ENCODE data around the gene TNFRSF1A. TPM values are rescaled to one million over a fixed set of nuclear protein-coding genes. Genes with fewer than 3 reads are reported as not detected.

TNFRSF1A gene
- total and polyA plus RNA-seq, 2 of the 13 experiments (the other 11 are each of a cell fraction or from before 2014, with no cell fraction given) = 41.5 to 61.2 TPM

GRCh38 chr12:6295094-6295811 lies 46.6 kb downstream of the TNFRSF1A start (continued):
- TF ChIP-seq NFATC3 (CRISPR knock-in tag; IDR thresholded peaks at IDR 0.05) = no peak
- no peak for TF ChIP-seq HNF4G (IDR thresholded peaks at IDR 0.05; ENCODE audit: borderline replicate concordance, low read depth, low read length)
- TF ChIP-seq HNF4G (CRISPR knock-in tag; IDR thresholded peaks at IDR 0.05; ENCODE audit: borderline replicate concordance, low read depth) = no peak
- TF ChIP-seq, protein P1, sequence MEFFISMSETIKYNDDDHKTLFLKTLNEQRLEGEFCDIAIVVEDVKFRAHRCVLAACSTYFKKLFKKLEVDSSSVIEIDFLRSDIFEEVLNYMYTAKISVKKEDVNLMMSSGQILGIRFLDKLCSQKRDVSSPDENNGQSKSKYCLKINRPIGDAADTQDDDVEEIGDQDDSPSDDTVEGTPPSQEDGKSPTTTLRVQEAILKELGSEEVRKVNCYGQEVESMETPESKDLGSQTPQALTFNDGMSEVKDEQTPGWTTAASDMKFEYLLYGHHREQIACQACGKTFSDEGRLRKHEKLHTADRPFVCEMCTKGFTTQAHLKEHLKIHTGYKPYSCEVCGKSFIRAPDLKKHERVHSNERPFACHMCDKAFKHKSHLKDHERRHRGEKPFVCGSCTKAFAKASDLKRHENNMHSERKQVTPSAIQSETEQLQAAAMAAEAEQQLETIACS (CRISPR knock-in tag; IDR thresholded peaks at IDR 0.05) = no peak
- TF ChIP-seq SIN3B (IDR thresholded peaks at IDR 0.05; ENCODE audit: low read length) = peak; percentile 36; the same call in 1 of the 2 replicates
- TF ChIP-seq, protein P2, sequence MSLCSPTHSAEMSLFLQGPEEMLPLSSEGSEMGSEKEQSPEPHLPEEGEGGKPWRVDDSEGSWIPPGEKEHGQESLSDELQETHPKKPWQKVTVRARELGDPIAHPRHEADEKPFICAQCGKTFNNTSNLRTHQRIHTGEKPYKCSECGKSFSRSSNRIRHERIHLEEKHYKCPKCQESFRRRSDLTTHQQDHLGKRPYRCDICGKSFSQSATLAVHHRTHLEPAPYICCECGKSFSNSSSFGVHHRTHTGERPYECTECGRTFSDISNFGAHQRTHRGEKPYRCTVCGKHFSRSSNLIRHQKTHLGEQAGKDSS (CRISPR knock-in tag; IDR thresholded peaks at IDR 0.05; ENCODE audit: borderline replicate concordance, low read depth) = no peak
- TF ChIP-seq GATA4 (IDR thresholded peaks at IDR 0.05; ENCODE audit: borderline replicate concordance, low read depth) = peak; percentile 36; the same call in 1 of the 2 replicates
- TF ChIP-seq, protein P3, sequence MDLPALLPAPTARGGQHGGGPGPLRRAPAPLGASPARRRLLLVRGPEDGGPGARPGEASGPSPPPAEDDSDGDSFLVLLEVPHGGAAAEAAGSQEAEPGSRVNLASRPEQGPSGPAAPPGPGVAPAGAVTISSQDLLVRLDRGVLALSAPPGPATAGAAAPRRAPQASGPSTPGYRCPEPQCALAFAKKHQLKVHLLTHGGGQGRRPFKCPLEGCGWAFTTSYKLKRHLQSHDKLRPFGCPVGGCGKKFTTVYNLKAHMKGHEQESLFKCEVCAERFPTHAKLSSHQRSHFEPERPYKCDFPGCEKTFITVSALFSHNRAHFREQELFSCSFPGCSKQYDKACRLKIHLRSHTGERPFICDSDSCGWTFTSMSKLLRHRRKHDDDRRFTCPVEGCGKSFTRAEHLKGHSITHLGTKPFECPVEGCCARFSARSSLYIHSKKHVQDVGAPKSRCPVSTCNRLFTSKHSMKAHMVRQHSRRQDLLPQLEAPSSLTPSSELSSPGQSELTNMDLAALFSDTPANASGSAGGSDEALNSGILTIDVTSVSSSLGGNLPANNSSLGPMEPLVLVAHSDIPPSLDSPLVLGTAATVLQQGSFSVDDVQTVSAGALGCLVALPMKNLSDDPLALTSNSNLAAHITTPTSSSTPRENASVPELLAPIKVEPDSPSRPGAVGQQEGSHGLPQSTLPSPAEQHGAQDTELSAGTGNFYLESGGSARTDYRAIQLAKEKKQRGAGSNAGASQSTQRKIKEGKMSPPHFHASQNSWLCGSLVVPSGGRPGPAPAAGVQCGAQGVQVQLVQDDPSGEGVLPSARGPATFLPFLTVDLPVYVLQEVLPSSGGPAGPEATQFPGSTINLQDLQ (CRISPR knock-in tag; IDR thresholded peaks at IDR 0.05) = no peak
- TF ChIP-seq ZBTB25 (CRISPR knock-in tag; IDR thresholded peaks at IDR 0.05) = no peak
- no peak for TF ChIP-seq ZNF225 (CRISPR knock-in tag; IDR thresholded peaks at IDR 0.05)
- TF ChIP-seq ZNF629 (CRISPR knock-in tag; conservative IDR thresholded peaks at IDR 0.05) = no peak
- TF ChIP-seq PAXIP1 (CRISPR knock-in tag; conservative IDR thresholded peaks at IDR 0.05) = peak; percentile 56
- TF ChIP-seq RXRB (CRISPR knock-in tag; IDR thresholded peaks at IDR 0.05; ENCODE audit: borderline replicate concordance) = peak; percentile 49
- TF ChIP-seq, protein P4, sequence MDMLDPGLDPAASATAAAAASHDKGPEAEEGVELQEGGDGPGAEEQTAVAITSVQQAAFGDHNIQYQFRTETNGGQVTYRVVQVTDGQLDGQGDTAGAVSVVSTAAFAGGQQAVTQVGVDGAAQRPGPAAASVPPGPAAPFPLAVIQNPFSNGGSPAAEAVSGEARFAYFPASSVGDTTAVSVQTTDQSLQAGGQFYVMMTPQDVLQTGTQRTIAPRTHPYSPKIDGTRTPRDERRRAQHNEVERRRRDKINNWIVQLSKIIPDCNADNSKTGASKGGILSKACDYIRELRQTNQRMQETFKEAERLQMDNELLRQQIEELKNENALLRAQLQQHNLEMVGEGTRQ (IDR thresholded peaks at IDR 0.05; ENCODE audit: low read depth, low read length) = no peak
- TF ChIP-seq, protein P4 (CRISPR knock-in tag; IDR thresholded peaks at IDR 0.05; ENCODE audit: borderline replicate concordance) = no peak
- no peak for TF ChIP-seq FOXA1 (IDR thresholded peaks at IDR 0.05)
- peak; percentile 28; the same call in 1 of the 2 replicates for TF ChIP-seq FOXA1 (CRISPR knock-in tag; IDR thresholded peaks at IDR 0.05)
